GM12892 (cell line): ENCODE data around the gene BRSK2.

ENCODE experiments used
- POLR2A ChIP-seq: IDR thresholded peaks from 2 replicates; pipeline ENCODE4 v1.6.1; 2011; ENCODE audit warnings: low read depth, low read length, control low read depth
- POLR2AphosphoS5 ChIP-seq: IDR thresholded peaks from 2 replicates; pipeline ENCODE4 v1.6.1; 2011; ENCODE audit warnings: low read depth, low read length, control low read depth

GRCh38 chr11:1387521-1387920 lies 2.2 kb upstream of the BRSK2 start:
- no peak for TF ChIP-seq POLR2A
- no peak for TF ChIP-seq POLR2AphosphoS5
